ENCODE measurements around the gene CPT1B.
"Not testable (repeated sequence)": the region's sequence is repeated elsewhere in the genome, so short reads cannot be mapped to it uniquely, and the experiment has no call there.

CPT1B gene

DNA sequence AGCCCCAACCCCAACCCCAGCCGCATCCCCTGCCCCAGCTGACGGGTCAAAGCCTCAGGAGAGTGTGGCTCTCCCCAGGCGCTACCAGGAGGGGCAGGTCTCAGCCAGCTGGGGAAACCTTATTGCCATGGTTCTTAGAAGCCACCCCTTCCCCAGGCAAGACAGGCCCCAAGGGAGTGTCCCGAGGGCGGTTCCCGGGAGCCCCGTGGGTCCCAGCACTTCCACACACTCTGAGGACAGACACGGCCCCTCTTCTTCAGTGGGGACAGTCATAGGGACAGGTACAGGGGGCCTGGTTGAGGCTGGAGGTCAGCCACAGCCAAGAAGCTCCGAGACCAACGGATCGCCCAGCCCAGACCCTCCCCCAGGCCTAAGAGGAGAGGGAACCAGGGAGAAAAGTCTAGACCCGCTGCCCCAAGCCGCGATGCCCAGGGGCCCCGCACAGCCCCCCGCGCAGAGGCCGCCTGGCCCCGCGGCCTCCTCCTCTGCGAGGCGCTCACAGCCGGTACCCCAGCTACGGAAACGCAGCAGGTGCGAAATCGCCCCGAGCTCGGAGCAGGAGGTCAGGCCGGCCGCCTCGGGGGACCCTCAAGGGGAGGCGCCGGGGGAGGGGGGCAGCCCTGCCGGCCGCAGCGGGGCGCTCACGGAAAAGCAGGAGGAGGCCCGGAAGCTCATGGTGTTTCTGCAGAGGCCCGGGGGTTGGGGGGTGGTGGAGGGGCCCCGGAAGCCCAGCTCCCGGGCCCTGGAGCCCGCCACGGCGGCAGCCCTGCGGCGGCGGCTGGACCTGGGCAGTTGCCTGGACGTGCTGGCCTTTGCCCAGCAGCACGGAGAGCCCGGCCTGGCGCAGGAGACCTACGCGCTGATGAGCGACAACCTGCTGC, 29.9 kb downstream of the CPT1B start:
- Histone ChIP-seq H3K4me3 (ENCODE audit: low read depth in 1 of 2, low read length in 2 of 2) (peak overlapping the region in 1 of 2 donors; percentile 34), H3K27me3 (ENCODE audit: low read depth, low read length) (peaks cover 4% of the 10 kb centered on the region), H3K27ac (ENCODE audit: low read length) (no peak overlapping the region), H3K36me3 (ENCODE audit: control insufficient read depth in 1 of 2, insufficient read depth in 2 of 2, low read length in 2 of 2) (no peaks in the 10 kb centered on the region), H3K4me1 (ENCODE audit: control insufficient read depth in 1 of 2, insufficient read depth in 2 of 2, low read length in 2 of 2) (peaks cover 0 to 21% of the 10 kb centered on the region in 2 donors), H3K9me3 (ENCODE audit: control insufficient read depth in 1 of 2, low read length in 2 of 2) (no peaks in the 10 kb centered on the region)

- H3K36me3 ChIP-seq (ENCODE audit: control insufficient read depth in 1 of 2, insufficient read depth in 2 of 2, low read length in 2 of 2): no peaks in the 10 kb centered on the region
- no peak overlapping the region for H3K27ac ChIP-seq (ENCODE audit: low read length)
- H3K4me1 ChIP-seq (ENCODE audit: control insufficient read depth in 1 of 2, insufficient read depth in 2 of 2, low read length in 2 of 2): peaks cover 0 to 21% of the 10 kb centered on the region in 2 donors
- H3K9me3 ChIP-seq (ENCODE audit: control insufficient read depth in 1 of 2, low read length in 2 of 2): no peaks in the 10 kb centered on the region
- no peak overlapping the region for H3K4me3 ChIP-seq (ENCODE audit: low read depth in 1 of 2, low read length in 2 of 2)
- peaks cover 4% of the 10 kb centered on the region for H3K27me3 ChIP-seq (ENCODE audit: low read depth, low read length)
Observed at GRCh38 chr22:50547263-50547985, 30.8 kb downstream of the CPT1B start.

DNA sequence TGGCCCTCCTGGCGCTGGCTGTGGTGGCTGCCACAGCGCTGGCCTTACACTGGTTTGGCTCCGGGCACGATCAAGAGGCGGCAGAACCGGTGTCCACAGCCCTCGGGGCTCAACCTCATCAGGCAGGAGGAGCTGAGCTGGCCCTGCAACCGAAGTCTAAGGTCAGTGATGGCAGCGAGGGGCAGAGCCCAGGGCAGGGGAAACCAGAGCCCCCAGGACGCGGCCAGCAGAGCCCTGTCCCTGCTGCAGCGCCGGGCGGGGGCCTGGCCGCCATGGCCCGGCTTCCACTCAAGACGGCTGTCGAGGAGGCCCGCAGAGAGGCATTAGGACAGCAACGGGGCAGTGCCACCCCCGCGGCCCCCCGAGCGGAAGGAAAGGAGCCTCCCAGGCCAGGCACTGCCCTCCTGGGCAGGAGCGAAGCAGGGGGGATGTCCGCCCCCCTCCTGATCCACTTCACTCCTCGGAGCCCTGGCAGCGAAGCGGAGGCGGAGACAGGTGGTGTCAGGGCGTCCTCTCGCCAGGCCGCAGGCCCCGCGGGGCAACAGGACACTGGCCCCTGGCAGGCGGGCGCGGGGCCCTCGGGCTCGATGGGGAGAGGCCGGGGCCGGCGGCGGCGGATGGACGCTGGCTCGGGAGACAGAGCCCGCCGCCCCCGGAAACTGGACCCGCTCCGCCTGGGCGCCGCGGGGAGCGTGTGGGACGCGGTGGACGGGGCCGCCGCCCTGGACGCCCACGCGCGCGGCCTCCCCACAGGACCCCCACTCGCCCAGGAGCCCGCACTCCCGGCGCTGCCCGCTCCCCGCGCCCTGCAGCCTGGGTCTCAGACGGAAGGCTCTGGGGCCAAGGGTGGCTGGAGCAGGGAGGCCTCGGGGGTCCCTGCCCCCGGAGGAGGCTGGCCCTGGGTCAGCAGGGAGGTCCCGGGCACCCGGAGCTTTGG, 31.6 kb downstream of the CPT1B start:
- Histone ChIP-seq H3K27me3 (ENCODE audit: low read depth, low read length) (peaks cover 4% of the 10 kb centered on the region), H3K27ac (ENCODE audit: low read length) (no peak overlapping the region), H3K36me3 (ENCODE audit: control insufficient read depth in 1 of 2, insufficient read depth in 2 of 2, low read length in 2 of 2) (no peaks in the 10 kb centered on the region), H3K9me3 (ENCODE audit: control insufficient read depth in 1 of 2, low read length in 2 of 2) (no peaks in the 10 kb centered on the region), H3K4me1 (ENCODE audit: control insufficient read depth in 1 of 2, insufficient read depth in 2 of 2, low read length in 2 of 2) (peaks cover 0 to 21% of the 10 kb centered on the region in 2 donors), H3K4me3 (ENCODE audit: low read depth in 1 of 2, low read length in 2 of 2) (no peak overlapping the region)

DNA sequence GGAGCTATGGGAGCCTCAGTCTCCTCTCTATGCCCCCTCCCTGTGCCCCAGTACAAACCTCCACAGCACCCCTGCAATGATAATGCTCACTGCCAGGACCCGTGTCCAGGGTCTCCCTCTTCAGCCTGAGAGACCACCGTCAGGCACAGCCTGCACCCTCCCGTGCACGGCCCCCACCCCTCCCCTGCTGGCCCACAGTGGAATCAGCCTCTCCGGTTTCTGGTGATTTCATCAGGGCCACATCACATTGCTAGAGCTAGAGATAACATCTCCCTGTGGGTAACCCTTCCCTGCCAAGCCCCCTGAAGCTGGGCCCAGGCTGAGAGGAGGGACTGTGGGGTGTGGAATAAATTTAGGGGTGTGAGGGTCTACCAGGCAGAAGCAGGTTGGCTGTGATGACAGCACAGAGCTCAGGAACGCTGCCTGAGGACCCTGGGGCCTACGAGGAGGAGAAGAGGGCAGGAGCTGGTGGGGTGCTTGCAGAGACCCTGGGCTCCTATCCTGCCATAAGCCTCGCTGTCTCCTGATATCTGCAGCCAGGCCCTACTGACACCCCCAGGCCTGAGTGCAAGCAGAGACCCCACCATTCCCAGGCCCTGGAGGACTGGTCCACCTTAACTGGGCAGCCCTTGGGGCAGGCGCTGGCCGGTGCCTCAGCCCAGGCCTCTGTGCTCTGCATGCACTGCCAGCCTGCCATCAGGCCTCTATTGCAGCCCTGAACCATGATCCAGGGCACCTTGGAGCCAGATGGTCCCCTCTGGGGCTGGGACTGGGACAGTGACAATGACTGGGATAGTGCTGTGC, 32.5 kb downstream of the CPT1B start, which contains the start of gene KLHDC7B:
Gene KLHDC7B (plus strand): TSS at position 378 of the 804 bp plus-strand sequence. CDS start 345 bp downstream, at position 723.
- H3K27ac ChIP-seq (ENCODE audit: low read length): no peak within 1 kb of the TSS
- peaks cover 4% of the 10 kb centered on the region for H3K27me3 ChIP-seq (ENCODE audit: low read depth, low read length)
- no peaks in the 10 kb centered on the region for H3K36me3 ChIP-seq (ENCODE audit: control insufficient read depth in 1 of 2, insufficient read depth in 2 of 2, low read length in 2 of 2)

GRCh38 chr22:50544746-50545253, 33.4 kb downstream of the CPT1B start:
- H3K9me3 ChIP-seq (ENCODE audit: control insufficient read depth in 1 of 2, low read length in 2 of 2): no peaks in the 10 kb centered on the region
- peak overlapping the region in 1 of 2 donors; percentile 42 for H3K4me3 ChIP-seq (ENCODE audit: low read depth in 1 of 2, low read length in 2 of 2)
- H3K4me1 ChIP-seq (ENCODE audit: control insufficient read depth in 1 of 2, insufficient read depth in 2 of 2, low read length in 2 of 2): peaks cover 4 to 21% of the 10 kb centered on the region in 2 donors
- H3K36me3 ChIP-seq (ENCODE audit: control insufficient read depth in 1 of 2, insufficient read depth in 2 of 2, low read length in 2 of 2): no peaks in the 10 kb centered on the region
- no peak overlapping the region for H3K27ac ChIP-seq (ENCODE audit: low read length)
- H3K27me3 ChIP-seq (ENCODE audit: low read depth, low read length): peaks cover 2% of the 10 kb centered on the region

More for the DNA sequence above, 32.5 kb downstream of the CPT1B start, which contains the start of gene KLHDC7B:
- peaks cover 4 to 21% of the 10 kb centered on the region in 2 donors for H3K4me1 ChIP-seq (ENCODE audit: control insufficient read depth in 1 of 2, insufficient read depth in 2 of 2, low read length in 2 of 2)
- no peak within 1 kb of the TSS for H3K4me3 ChIP-seq (ENCODE audit: low read depth in 1 of 2, low read length in 2 of 2)
- no peaks in the 10 kb centered on the region for H3K9me3 ChIP-seq (ENCODE audit: control insufficient read depth in 1 of 2, low read length in 2 of 2)

GRCh38 chr22:50544078-50544745, 34.0 kb downstream of the CPT1B start:
- no peaks in the 10 kb centered on the region for H3K9me3 ChIP-seq (ENCODE audit: control insufficient read depth in 1 of 2, low read length in 2 of 2)
- peaks cover 7 to 21% of the 10 kb centered on the region in 2 donors for H3K4me1 ChIP-seq (ENCODE audit: control insufficient read depth in 1 of 2, insufficient read depth in 2 of 2, low read length in 2 of 2)

GRCh38 chr22:50542416-50542927, 35.8 kb downstream of the CPT1B start:
- no peaks in the 10 kb centered on the region for H3K27me3 ChIP-seq (ENCODE audit: low read depth, low read length)
- H3K4me1 ChIP-seq (ENCODE audit: control insufficient read depth in 1 of 2, insufficient read depth in 2 of 2, low read length in 2 of 2): peaks cover 8 to 9% of the 10 kb centered on the region in 2 donors
- H3K4me3 ChIP-seq (ENCODE audit: low read depth in 1 of 2, low read length in 2 of 2): no peak overlapping the region
- peak overlapping the region; percentile 45 for H3K27ac ChIP-seq (ENCODE audit: low read length)
- H3K9me3 ChIP-seq (ENCODE audit: control insufficient read depth in 1 of 2, low read length in 2 of 2): no peaks in the 10 kb centered on the region
- H3K36me3 ChIP-seq (ENCODE audit: control insufficient read depth in 1 of 2, insufficient read depth in 2 of 2, low read length in 2 of 2): no peaks in the 10 kb centered on the region

More at GRCh38 chr22:50544078-50544745, 34.0 kb downstream of the CPT1B start:
- no peaks in the 10 kb centered on the region for H3K36me3 ChIP-seq (ENCODE audit: control insufficient read depth in 1 of 2, insufficient read depth in 2 of 2, low read length in 2 of 2)
- H3K27ac ChIP-seq (ENCODE audit: low read length): no peak overlapping the region
- peak overlapping the region in 1 of 2 donors; percentile 42 for H3K4me3 ChIP-seq (ENCODE audit: low read depth in 1 of 2, low read length in 2 of 2)
- no peaks in the 10 kb centered on the region for H3K27me3 ChIP-seq (ENCODE audit: low read depth, low read length)

DNA sequence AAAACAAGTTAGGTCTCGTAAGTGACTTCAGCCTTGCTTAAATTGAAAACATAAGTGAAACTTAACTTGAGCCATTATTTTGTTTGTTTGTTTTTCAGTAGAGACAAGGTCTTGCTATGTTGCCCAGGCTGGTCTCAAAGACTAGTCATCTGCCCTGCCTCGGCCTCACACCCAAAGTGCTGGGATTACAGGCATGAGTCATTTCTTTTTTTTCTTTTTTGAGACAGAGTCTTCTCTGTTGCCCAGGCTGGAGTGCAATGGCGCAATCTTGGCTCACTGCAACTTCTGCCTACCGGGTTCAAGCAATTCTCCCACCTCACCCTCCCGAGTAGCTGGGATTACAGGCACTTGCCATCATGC, 36.6 kb downstream of the CPT1B start:
- H3K4me1 ChIP-seq (ENCODE audit: control insufficient read depth in 1 of 2, insufficient read depth in 2 of 2, low read length in 2 of 2); H3K27me3 ChIP-seq (ENCODE audit: low read depth, low read length); H3K4me3 ChIP-seq (ENCODE audit: low read depth in 1 of 2, low read length in 2 of 2); H3K36me3 ChIP-seq (ENCODE audit: control insufficient read depth in 1 of 2, insufficient read depth in 2 of 2, low read length in 2 of 2); H3K9me3 ChIP-seq (ENCODE audit: control insufficient read depth in 1 of 2, low read length in 2 of 2): not testable (repeated sequence)
- peak overlapping the region; percentile 45 for H3K27ac ChIP-seq (ENCODE audit: low read length)

- Histone ChIP-seq H3K27ac (ENCODE audit: low read length) (peak overlapping the region; percentile 64), H3K9me3 (ENCODE audit: control insufficient read depth in 1 of 2, low read length in 2 of 2) (no peaks in the 10 kb centered on the region), H3K4me3 (ENCODE audit: low read depth in 1 of 2, low read length in 2 of 2) (no peak overlapping the region), H3K36me3 (ENCODE audit: control insufficient read depth in 1 of 2, insufficient read depth in 2 of 2, low read length in 2 of 2) (no peaks in the 10 kb centered on the region), H3K4me1 (ENCODE audit: control insufficient read depth in 1 of 2, insufficient read depth in 2 of 2, low read length in 2 of 2) (peaks cover 4 to 9% of the 10 kb centered on the region in 2 donors), H3K27me3 (ENCODE audit: low read depth, low read length) (no peaks in the 10 kb centered on the region)
Observed at GRCh38 chr22:50540381-50540780, 37.8 kb downstream of the CPT1B start.
